DMS 273 (cell line): ENCODE data around the gene AKAP12.
A peak's percentile ranks its signal among the peaks of the same experiment; 100 is the strongest.

Source experiments
- DNase-seq: peaks from one replicate; lab custom pipeline; 2025; ENCODE audit not compliant: unreplicated experiment; lab: John Stamatoyannopoulos, UW

Gene AKAP12

DNA sequence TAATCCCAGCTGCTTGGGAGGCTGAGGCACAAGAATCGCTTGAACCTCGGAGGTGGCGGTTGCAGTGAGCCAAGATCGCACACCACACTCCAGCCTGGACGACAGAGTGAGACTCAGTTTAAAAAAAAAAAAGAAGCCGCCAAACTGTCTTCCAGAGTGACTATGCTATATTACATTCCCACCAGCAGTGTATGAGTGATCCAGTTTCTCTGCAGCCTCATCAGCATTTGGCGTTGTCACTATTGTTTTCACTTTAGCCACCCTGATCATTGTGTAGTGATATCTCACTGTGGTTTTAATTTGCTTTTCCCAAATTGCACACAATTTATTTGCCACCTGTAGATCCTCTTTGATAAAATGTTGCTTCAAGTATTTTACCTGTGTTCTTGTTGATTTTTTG lies 6.0 kb upstream of the AKAP12 start:
- DNase-seq = no peak

DNA sequence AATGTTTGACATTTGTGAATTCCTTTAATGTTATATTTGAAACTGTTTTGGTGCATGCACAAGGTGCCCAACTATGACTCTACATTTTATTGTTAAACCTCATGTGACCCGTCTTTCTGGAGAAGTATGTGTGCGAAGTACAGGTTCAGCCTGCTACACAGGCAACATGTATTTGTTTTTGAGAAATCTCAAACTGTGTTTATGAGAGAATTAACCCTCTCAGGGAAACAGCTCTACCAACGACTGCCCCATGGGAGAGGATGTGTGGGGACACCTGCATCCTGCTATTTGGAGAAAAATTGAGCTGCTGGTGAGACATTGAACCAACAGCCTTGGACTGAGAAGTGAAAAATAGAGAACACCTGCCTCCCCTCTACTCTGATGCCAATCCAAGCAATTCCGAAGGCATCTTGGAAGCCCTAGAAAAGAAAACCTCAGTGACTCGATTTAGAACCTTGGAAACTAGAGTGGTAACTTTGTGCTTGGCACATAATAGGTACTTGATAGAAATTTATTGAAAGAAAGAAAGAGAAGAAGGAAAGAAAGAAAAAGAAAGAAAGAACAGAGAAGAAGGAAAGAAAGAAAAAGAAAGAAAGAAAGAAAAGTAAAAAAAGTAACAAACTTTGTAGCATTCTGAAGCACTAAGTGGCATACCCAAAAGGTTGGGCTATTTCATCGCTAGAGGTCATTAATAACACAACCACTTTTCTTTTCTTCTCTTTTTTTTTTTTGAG lies 2.9 kb upstream of the AKAP12 start:
- DNase-seq = no peak

DNA sequence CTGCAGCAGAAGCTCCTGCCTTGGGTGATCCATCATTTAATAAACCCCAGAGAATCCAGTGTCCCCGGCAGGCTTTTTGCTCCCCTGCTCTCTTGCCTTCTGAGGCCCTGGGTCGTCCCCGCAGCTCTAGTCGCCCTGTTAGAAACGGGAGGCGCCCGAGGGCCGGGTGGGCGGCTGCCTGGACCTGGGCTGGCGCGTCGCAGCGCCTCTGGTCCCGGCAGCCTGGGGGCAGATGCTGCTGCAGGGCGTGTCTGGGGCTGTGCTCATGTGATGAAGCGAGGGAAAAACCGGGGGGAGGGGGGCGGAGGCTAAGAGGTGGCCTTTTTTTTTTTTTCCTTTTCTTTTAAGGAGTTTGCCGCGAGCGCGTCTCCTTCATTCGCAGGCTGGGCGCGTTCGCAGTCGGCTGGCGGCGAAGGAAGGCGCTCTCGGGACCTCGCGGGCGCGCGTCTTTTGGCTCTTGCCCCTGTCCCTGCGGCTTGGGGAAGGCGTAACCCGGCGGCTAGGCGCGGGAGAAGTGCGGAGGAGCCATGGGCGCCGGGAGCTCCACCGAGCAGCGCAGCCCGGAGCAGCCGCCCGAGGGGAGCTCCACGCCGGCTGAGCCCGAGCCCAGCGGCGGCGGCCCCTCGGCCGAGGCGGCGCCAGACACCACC lies 394 bp downstream of the AKAP12 start:
- DNase-seq = peak; percentile 87

DNA sequence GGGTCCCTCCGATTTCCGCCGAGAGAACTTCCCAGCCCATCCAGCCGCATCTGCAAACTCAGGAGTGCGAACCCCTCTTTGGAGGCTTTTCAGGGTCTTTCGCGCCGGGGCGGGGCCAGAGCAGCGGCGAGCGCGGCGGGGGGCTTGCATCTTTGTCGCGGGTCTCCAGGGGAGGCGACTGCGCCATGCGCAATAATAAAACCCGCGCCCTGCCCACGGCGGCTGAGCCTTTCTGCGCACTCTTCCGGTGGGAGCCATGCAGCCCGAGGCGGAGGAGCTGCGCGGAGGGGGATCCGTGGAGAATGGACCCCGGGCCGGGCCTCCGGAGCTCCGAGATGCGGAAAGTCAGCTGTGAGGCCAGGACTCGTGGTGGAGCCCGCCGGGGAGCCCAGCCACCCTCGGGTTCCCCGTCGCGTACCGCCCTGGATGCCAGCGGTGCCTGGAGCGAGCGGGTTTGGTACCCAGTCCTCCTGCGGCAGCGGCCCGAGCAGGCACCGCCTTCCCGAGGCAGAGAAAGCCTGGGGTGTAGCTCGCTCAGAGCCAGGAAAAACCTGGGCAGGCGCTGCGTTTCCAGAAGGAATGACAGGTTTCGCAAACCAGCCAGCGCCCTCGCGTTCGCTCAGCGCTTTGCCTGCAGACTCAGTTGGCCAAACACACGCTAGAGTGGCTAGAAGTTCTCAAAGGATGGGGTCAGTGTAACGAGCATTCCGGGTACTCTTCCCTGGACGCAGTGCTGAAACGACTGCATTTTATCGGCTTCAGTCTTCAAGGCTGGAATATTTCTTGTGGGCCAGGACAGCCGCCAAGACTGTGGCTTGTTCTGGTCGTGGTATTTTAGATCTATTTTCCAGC lies 1.2 kb downstream of the AKAP12 start:
- peak; percentile 85 for DNase-seq

DNA sequence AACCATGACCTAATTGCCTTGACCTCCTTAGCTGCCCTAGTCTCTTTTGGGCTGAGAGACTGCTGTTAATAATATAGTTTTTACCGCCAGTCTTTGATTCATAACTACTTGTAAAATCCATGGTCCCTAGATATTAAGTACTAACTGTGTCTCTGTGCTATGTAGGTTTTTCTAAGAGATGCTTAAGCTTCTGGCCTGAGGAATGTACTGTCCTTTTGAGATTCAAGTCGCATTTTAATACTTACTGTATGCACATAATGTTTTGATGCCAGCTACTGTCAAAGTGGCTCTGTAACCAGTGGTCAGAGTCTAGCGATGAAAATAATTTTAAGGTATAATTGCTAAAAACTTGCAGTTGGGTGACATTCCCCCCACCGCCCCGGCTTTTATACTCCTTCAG lies 2.1 kb downstream of the AKAP12 start:
- no peak for DNase-seq

DNA sequence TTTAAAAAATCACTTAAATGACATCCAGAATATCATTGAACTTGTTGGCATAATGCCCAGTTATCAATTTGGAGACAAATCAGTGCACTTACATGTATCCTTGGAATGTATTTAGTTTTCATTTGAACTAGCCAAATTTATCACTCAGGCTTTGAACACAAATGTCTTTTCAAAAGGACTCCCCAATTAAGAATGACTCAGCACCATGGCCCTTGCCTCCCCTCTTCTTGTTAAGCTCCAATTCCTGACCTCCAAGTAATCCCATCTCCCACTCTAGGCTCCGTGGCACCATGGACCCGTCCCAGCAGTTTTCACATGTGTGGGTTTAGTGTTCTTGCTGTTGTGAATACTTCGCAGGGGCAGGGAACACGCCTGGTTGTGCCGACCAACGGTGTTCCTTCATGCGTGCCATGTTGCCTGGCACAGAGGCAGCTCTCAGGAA lies 2.7 kb downstream of the AKAP12 start:
- peak; percentile 11 for DNase-seq

DNA sequence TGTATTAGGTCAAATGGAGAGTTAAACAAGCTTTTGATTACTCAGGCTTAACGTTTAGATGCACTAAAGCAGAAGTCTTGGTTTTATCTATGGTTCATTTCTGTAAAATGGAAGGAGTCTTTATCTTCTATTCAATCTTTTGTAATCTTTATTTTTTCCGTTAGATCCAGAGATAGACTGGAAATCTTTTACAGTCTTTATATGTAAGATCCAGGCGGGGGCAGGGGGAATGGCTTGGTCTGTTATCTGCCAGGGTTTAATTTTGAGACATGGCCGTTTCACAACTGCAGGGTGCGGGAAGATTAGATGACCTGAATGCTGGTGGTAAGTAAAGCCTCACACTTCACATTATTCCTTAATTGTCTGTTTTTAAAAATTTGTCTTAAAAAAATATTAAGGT lies 3.7 kb downstream of the AKAP12 start:
- DNase-seq = no peak

DNA sequence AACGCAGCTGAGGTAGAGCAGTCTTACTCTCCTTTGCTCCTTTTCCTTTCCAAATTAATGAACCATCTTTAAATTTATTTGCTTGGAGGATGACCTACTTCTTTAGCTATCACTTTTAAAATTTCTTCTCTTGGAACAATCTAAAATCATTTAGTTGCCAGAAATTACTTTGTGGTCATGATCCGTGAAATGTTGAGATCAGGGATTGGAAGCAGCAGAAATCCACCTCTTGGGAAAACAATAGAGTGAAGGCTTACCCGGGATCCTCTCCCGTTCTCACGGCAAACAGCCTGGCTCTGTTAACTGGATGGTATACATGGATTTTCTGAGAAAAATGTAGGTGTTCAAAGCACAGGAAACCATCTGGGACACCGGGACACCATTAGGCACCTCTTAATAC lies 7.7 kb downstream of the AKAP12 start:
- no peak for DNase-seq

DNA sequence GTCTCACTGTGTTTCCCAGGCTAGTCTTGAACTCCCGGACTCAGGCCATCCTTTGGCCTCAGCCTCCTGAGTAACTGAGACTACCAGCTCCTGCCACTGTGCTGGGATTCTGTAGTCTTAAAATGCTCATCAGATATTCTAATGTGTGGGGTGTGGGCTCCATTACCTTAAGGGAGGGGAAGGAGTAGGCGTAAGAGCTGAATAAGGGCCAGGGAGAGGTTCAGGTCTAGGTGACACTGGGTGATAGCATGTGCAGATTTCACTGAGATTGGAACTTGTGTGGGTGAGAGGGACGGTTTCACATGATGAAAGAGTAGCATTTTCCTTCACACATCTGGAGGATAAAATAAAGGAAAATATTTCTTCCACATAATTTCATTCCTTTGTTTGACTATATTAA lies 8.5 kb downstream of the AKAP12 start:
- DNase-seq = no peak

DNA sequence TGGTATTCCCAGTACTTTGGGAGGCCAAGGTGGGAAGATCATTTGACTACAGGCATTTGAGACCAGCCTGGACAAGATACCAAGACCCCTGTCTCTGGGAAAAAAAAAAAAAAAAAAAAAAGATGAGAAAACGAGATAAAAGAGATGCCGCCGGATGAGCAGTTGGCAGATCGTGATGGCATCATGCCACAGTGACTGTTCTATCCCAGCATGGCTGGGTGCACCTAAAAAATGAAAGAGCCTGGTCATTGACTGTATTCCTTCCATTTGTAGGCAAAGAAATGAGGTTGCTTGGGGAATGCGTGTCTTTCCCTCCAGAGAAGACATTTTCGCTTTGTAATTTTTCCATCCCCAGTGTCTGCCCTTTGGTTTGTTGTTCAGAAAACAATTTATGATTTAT lies 12.9 kb downstream of the AKAP12 start:
- no peak for DNase-seq

DNA sequence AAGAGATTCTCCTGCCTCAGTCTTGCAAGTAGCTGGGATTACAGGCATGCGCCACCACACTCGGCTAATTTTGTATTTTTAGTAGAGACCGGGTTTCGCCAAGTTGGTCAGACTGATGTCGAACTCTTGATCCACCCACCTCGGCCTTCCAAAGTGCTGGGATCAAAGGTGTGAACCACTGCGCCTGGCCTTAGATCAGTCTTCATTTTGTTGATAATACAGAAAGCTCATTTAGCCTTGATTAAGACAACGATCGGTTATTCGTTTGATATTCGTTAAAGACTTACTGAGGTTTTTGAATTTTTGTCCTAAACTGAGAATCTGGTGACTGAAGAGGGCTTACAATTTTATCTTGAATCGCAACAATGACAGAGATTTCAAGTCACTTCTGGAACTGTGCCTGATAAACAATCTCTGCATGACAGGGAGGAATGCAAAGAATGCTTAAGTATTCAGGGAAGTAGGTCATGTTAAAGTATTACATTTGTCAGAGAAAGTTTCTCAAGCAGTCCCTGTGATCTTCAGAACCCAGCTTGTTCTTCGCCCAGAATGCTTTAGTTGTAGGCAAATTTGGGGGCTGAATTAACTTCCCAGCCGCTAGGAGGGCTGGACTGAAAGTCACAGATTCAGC lies 14.8 kb downstream of the AKAP12 start:
- no peak for DNase-seq

DNA sequence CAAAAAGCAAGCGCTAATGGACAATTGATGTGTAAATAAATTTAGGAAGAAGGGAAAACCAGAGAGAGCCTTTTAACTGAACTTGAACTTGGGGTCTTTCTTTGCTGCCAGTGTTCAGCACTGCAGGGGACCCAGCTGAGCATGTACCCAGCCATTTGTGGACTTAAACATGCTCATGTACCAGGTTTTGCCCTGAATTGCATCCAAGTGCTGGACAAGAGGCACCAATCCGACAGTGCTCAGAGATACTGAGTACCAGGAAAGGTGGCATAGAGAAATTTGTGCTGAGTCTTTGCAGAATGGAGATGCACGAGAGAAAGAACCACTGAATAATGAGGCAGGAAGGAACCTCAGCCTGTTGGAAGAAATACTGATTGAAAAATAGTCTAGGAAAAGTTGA lies 16.0 kb downstream of the AKAP12 start:
- no peak for DNase-seq

DNA sequence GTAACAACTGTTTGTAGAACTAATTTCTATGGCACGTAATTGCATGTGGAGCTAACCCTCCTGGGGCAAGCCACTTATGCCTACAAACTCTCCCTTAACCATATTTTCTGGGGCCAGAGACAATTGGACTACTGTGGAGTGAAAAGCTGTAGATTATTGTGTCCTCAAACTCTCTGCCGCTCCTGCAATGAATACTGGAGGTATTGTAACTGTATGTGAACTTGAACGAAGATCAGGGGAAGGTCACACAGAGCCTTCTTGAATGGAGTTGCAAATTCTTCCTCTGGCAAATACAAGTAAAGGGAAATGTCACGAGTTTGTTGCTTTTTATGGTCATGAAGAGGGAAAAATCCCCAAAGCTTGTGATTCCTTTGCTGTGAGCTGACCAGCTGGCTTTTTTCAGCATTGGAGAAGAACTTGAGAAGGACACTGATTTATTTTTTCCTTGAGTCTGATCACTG lies 18.2 kb downstream of the AKAP12 start:
- DNase-seq = no peak

DNA sequence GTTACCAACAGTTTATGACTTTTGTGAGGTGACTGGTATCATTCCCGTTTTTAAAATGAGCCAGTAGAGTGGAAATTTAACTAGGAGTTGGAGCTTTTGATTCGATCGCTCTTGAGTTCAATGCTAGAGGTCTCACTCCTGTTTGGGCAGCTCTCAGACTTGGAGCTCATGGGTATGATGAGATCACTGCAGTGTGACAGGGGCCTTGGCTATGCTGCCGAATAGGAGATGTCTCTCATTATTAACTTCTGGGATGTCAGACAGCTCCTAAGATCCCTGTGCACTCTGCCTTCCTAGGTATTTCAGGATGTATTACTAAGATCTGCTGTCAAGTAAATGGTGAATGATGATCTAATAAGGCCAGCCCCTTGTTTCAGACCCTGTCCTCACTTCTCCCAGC lies 20.4 kb downstream of the AKAP12 start:
- no peak for DNase-seq

DNA sequence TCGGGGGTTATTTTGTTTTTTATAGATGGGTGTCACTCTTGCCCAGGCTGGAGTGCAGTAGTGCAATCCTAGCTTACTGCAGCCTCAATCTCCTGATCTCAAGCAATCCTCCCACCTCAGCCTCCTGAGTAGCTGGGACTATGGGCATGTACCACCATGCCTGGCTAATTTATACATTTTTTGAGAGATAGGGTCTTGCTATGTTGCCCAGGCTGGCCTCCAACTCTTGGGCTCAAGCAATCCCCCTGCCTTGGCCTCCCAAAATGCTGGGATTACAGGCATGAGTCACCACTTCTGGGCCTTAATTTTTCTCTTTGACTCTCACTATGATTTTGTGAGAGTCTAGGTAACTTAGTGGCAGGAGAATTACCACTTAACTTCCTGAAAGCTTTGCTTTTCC lies 23.3 kb downstream of the AKAP12 start:
- DNase-seq = no peak

DNA sequence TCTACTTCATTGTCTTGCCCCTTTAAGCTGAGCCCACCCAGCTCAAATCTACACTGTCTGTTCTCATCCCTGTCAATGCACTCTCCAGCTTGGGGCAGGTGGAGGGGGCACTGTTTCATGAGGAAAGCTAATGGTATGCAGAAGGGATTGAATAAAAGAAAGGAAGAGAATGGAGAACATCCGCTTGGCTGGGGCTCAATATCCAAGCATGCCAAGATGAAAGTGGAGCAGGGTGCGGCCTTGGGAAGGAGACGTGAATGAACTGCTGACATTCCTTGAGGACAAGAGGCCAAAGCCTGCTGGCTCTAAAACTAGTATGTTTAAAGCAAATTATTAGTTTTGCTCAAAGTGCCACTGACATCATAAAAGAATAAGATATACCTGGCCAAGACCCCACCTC lies 24.2 kb downstream of the AKAP12 start:
- DNase-seq = no peak

DNA sequence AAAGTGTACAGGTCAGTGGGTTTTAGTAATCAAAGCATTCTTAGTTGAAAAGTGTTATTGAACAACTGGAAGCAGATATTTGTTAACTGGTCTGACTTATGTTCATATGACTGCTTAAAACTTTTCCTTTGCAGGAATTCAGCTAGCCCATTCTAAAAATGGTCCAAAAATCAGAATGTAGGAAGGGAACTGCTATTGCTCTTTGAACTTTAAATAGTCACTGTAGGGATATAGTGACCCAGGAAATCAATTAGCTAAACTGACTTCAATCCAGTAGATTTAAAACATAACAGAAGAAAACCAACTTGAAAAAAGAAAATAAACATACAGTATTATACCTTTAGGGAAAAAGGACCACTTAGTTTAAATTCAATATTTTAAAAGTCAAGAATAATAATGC lies 25.5 kb downstream of the AKAP12 start:
- DNase-seq = no peak

DNA sequence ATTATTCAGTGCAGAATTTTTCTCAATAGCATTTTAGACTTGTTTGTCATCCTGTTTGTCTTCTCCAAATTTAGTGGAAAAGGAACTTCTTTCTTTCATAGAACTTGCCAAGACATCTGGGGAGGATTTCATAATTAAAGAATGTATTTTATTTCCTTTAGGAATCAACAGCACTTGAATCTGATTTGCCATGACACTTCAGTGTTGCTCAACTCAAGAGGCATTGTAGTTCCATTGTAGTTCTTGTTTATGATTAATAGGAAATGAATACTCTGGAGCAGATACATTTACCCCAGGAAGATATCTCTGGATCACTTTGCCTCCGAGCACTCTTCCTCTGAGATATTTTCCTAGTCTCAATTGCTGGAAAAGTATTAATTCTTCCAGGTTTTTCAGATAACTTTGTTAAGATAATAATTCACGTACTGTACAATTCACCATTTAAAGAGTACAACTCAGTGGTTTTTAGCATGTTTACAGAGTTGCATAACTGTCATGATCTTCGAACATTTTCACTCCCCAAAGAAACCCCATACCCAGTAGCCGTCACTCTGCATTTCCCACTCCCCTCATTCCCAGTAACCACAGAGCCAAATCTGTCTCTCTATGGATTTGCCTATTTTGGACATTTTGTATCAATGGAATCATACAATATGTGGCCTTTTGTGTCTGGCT lies 29.7 kb downstream of the AKAP12 start:
- DNase-seq = no peak

DNA sequence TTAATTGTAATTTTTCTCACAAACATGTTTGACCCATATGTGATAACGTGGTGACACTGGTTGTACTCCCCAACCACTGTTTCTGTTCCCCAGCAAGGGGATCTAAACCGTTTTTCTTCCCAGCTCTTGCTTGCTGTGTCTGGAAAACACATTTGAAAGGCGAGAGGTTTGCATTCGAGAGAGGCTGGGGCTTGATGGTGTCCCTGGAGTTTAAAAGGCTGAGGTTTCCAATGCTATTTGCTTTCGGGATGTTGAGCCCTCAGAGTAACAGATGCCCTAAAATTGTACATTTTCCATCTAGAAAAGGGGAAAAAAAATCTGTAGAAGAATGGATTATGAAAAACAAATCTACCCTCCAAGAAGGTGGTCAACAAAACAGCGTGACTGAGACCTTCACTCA lies 35.4 kb downstream of the AKAP12 start:
- DNase-seq = no peak

DNA sequence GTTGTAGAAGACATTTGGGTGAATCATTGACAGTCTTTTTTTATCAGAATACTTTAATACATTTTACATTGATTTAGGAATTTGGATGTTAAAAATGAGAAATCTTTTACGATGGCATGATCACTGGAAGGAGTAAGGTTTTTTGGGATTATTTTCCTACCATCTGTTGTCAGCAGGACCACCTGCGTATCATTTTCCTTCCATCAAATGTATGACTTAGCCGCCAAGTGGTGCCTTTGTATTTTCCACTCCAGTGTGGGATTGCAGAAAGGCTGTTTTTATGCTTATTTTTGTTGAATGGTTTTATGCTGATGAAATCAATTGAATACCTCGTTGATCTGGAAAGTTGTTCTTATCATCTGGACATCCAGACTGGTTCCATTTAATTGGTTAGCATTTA lies 35.8 kb downstream of the AKAP12 start:
- no peak for DNase-seq
